HG03103 (cell line): Measurements from ENCODE around the gene NOL4L.

ENCODE experiments used
- ATAC-seq: cut with Tn5 transposase; IDR thresholded peaks from one replicate; pipeline ENCODE4 v1.9.1; 2021; ENCODE audit warnings: low read depth; ENCODE audit not compliant: unreplicated experiment

The NOL4L gene

GRCh38 chr20:32462900-32463641 lies 122.1 kb downstream of the NOL4L start:
- ATAC-seq = no peak

- no peak for ATAC-seq
Measured at GRCh38 chr20:32461836-32462600, 123.1 kb downstream of the NOL4L start.

- ATAC-seq = no peak
Measured at GRCh38 chr20:32460683-32461320, 124.3 kb downstream of the NOL4L start.

GRCh38 chr20:32460231-32460630 lies 124.9 kb downstream of the NOL4L start:
- no peak for ATAC-seq

- no peak for ATAC-seq
Measured at GRCh38 chr20:32458837-32459220, 126.3 kb downstream of the NOL4L start.

- ATAC-seq = no peak
Measured at GRCh38 chr20:32458061-32458836, 126.9 kb downstream of the NOL4L start.

- peak; percentile 53 for ATAC-seq
Measured at GRCh38 chr20:32457479-32457986, 127.6 kb downstream of the NOL4L start.

GRCh38 chr20:32456869-32457478 lies 128.2 kb downstream of the NOL4L start:
- ATAC-seq = peak; percentile 50

GRCh38 chr20:32455901-32456701 lies 129.0 kb downstream of the NOL4L start:
- no peak for ATAC-seq

- no peak for ATAC-seq
Measured at GRCh38 chr20:32455171-32455900, 129.8 kb downstream of the NOL4L start.

- no peak for ATAC-seq
Measured at GRCh38 chr20:32454164-32455145, 130.7 kb downstream of the NOL4L start.

GRCh38 chr20:32453467-32454163 lies 131.5 kb downstream of the NOL4L start:
- ATAC-seq = no peak

GRCh38 chr20:32452776-32453466 lies 132.2 kb downstream of the NOL4L start:
- ATAC-seq = no peak

GRCh38 chr20:32451682-32452461 lies 133.3 kb downstream of the NOL4L start:
- ATAC-seq = no peak

- ATAC-seq = no peak
Measured at GRCh38 chr20:32451340-32451681, 133.8 kb downstream of the NOL4L start.
